ENCODE results near the gene VWC2L.

- TF ChIP-seq TAF1 (conservative IDR thresholded peaks at IDR 0.05) (no peak), CTCF (IDR thresholded peaks at IDR 0.05; ENCODE audit: low read depth, low read length, missing input control) (no peak), YY1 (IDR thresholded peaks at IDR 0.05) (no peak), RAD21 (IDR thresholded peaks at IDR 0.05) (no peak), JUND (IDR thresholded peaks at IDR 0.05) (no peak), ZBTB33 (IDR thresholded peaks at IDR 0.05) (no peak), ATF3 (IDR thresholded peaks at IDR 0.05) (no peak), RXRA (IDR thresholded peaks at IDR 0.05) (no peak), REST (IDR thresholded peaks at IDR 0.05) (no peak), SP1 (IDR thresholded peaks at IDR 0.05) (no peak), EGR1 (IDR thresholded peaks at IDR 0.05; ENCODE audit: low read depth in 2 of 2) (no peak), FOXA1 (IDR thresholded peaks at IDR 0.05) (no peak), HNF4G (IDR thresholded peaks at IDR 0.05) (no peak)
These were observed 127.1 kb downstream of the VWC2L start for GRCh38 chr2:214537929-214538328.
